ENCODE measurements around the gene TSHB. TPM values are rescaled to one million over a fixed set of nuclear protein-coding genes. Genes with fewer than 3 reads are reported as not detected.
"Not testable (repeated sequence)": the region's sequence is repeated elsewhere in the genome, so short reads cannot be mapped to it uniquely, and the experiment has no call there.

Gene TSHB
- total RNA-seq, 2 donors from 2014 or later = not detected

GRCh38 chr1:115006191-115006590 is 23.4 kb upstream of the TSHB start:
- no peak for DNase-seq
- Histone ChIP-seq H3K27ac (no peak overlapping the region), H3K4me1 (no peaks in the 10 kb centered on the region), H3K4me3 (no peak overlapping the region), H3K9me3 (no peaks in the 10 kb centered on the region), H3K27me3 (no peaks in the 10 kb centered on the region), H3K36me3 (replicated peaks in 1 of 2; ENCODE audit: insufficient read depth in 1 of 2, low read depth in 2 of 2) (no peaks in the 10 kb centered on the region)
- intact Hi-C loops (cut with DNase I) = no loop called here
- TF ChIP-seq, protein P1, sequence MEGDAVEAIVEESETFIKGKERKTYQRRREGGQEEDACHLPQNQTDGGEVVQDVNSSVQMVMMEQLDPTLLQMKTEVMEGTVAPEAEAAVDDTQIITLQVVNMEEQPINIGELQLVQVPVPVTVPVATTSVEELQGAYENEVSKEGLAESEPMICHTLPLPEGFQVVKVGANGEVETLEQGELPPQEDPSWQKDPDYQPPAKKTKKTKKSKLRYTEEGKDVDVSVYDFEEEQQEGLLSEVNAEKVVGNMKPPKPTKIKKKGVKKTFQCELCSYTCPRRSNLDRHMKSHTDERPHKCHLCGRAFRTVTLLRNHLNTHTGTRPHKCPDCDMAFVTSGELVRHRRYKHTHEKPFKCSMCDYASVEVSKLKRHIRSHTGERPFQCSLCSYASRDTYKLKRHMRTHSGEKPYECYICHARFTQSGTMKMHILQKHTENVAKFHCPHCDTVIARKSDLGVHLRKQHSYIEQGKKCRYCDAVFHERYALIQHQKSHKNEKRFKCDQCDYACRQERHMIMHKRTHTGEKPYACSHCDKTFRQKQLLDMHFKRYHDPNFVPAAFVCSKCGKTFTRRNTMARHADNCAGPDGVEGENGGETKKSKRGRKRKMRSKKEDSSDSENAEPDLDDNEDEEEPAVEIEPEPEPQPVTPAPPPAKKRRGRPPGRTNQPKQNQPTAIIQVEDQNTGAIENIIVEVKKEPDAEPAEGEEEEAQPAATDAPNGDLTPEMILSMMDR (IDR thresholded peaks at IDR 0.05) = no peak
- no peak for TF ChIP-seq POLR2A (IDR thresholded peaks at IDR 0.05)
- 87 to 92% methylated on average over 2 of the region's 2 CpGs for WGBS, 2 donors
- no peak for ATAC-seq

- no peaks in the 10 kb centered on the region for H3K4me1 ChIP-seq
- no peaks in the 10 kb centered on the region for H3K36me3 ChIP-seq (replicated peaks in 1 of 2; ENCODE audit: insufficient read depth in 1 of 2, low read depth in 2 of 2)
- TF ChIP-seq, protein P1 (IDR thresholded peaks at IDR 0.05) = no peak
- TF ChIP-seq POLR2A (IDR thresholded peaks at IDR 0.05) = no peak
- H3K4me3 ChIP-seq = no peak overlapping the region
- 92 to 94% methylated on average over 1 of the region's 1 CpG for WGBS, 2 donors
- DNase-seq (no peak), ATAC-seq (no peak)
- H3K27me3 ChIP-seq = no peaks in the 10 kb centered on the region
- no peaks in the 10 kb centered on the region for H3K9me3 ChIP-seq
- H3K27ac ChIP-seq = no peak overlapping the region
- intact Hi-C loops (cut with DNase I) = no loop called here
These were observed 17.6 kb upstream of the TSHB start for GRCh38 chr1:115012006-115012405.

DNA sequence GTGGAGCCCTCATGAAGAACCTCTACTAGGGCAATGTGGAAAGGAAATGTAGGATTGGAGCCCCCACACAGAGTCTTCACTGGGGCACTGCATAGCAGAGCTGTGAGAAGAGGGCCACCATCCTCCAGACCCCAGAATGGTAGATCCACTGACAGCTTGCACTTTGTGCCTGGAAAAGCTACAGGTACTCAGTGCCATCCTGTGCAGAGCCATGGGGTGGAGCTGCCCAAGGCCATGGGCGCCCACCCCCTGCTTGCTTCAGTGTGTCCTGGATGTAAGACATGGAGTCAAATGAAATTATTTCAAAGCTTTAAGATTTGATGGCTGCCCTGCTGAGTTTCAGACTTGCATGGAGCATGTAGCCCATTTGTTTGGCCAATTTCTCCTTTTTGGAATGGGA is 17.2 kb upstream of the TSHB start:
- TF ChIP-seq, protein P1 (IDR thresholded peaks at IDR 0.05) = no peak
- TF ChIP-seq POLR2A (IDR thresholded peaks at IDR 0.05) = no peak
- no peak for DNase-seq
- Histone ChIP-seq H3K27me3 (no peaks in the 10 kb centered on the region), H3K4me3 (no peak overlapping the region), H3K4me1 (no peaks in the 10 kb centered on the region), H3K9me3 (no peaks in the 10 kb centered on the region), H3K27ac (no peak overlapping the region), H3K36me3 (replicated peaks in 1 of 2; ENCODE audit: insufficient read depth in 1 of 2, low read depth in 2 of 2) (no peaks in the 10 kb centered on the region)
- WGBS, 2 donors = 38 to 48% methylated on average over 1 of the region's 1 CpG
- ATAC-seq = no peak
- intact Hi-C loops (cut with DNase I) = no loop called here

DNA sequence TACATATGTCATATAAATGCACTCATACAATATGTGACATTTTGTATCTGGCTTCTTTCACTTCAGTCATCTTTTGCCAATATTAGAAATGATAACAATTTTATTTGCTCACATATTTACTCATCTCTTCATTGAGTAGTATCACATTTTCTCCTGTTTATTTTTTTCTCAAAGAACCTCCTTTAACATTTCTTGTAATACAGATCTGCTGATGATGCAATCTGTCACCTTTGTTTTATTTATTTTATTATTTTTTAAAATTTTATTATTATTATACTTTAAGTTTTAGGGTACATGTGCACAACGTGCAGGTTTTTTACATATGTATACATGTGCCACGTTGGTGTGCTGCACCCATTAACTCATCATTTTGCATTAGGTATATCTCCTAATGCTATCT is 15.8 kb upstream of the TSHB start:
- H3K4me3 ChIP-seq = no peak overlapping the region
- no peak for DNase-seq
- intact Hi-C loops (cut with DNase I) = no loop called here
- WGBS, 2 donors = 59 to 66% methylated on average over 2 of the region's 2 CpGs
- ATAC-seq = no peak
- no peaks in the 10 kb centered on the region for H3K36me3 ChIP-seq (replicated peaks in 1 of 2; ENCODE audit: insufficient read depth in 1 of 2, low read depth in 2 of 2)
- H3K27me3 ChIP-seq = no peaks in the 10 kb centered on the region
- no peak overlapping the region for H3K27ac ChIP-seq
- TF ChIP-seq POLR2A (IDR thresholded peaks at IDR 0.05) = no peak
- TF ChIP-seq, protein P1 (IDR thresholded peaks at IDR 0.05) = no peak
- no peaks in the 10 kb centered on the region for H3K9me3 ChIP-seq
- no peaks in the 10 kb centered on the region for H3K4me1 ChIP-seq

DNA sequence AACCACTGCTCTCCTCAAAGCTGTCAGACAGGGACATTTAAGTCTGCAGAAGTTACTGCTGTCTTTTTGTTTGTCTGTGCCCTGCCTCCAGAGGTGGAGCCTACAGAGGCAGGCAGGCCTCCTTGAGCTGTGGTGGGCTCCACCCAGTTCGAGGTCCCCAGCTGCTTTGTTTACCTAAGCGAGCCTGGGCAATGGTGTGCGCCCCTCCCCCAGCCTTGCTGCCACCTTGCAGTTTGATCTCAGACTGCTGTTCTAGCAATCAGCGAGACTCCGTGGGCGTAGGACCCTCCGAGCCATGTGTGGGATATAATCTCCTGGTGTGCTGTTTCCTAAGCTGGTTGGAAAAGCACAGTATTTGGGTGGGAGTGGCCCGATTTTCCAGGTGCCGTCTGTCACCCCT is 10.1 kb upstream of the TSHB start:
- H3K27ac ChIP-seq; H3K4me1 ChIP-seq; H3K4me3 ChIP-seq; DNase-seq; ATAC-seq; H3K36me3 ChIP-seq (replicated peaks in 1 of 2; ENCODE audit: insufficient read depth in 1 of 2, low read depth in 2 of 2); H3K27me3 ChIP-seq; H3K9me3 ChIP-seq; intact Hi-C loops (cut with DNase I): not testable (repeated sequence)
- 62 to 73% methylated on average over 8 to 9 of the region's 9 CpGs for WGBS, 2 donors
